ENCODE measurements around the gene SPATA45.

Gene SPATA45

DNA sequence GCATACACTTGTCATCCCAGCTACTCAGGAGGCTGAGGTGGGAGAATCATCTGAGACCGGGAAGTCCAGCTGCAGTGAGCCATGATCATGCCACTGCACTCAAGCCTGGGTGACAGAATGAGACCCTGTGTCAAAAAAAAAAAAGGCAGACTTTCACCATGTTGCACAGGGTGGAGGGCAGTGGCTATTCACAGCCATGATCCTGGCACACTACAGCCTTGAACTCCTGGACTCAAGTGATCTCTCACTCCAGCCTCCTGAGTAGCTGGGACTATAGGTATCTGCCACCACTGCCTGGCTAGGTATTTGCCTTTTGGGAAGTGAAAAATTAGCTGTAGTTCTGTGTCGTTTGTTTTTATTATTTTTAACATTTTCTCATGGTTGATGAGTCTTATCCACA, 19.1 kb downstream of the SPATA45 start:
- Histone ChIP-seq H4K20me1 (ENCODE audit: insufficient read depth, low read length, poor library complexity, severe bottlenecking) (no peaks in the 10 kb centered on the region), H3K9me3 (ENCODE audit: insufficient read depth, low read depth, low read length) (no peaks in the 10 kb centered on the region; the same call in 1 of the 2 replicates), H3K79me2 (ENCODE audit: insufficient read depth, low read length) (no peaks in the 10 kb centered on the region)

GRCh38 chr1:212827831-212828278, 19.6 kb downstream of the SPATA45 start:
- H3K4me1 ChIP-seq (ENCODE audit: insufficient read depth, low read length, poor library complexity, severe bottlenecking) = no peaks in the 10 kb centered on the region
- H4K20me1 ChIP-seq (ENCODE audit: insufficient read depth, low read length, poor library complexity, severe bottlenecking) = no peaks in the 10 kb centered on the region
- H3K27me3 ChIP-seq (ENCODE audit: insufficient read depth, low read length, poor library complexity, severe bottlenecking) = no peaks in the 10 kb centered on the region
- no peaks in the 10 kb centered on the region; the same call in 1 of the 2 replicates for H3K9me3 ChIP-seq (ENCODE audit: insufficient read depth, low read depth, low read length)
- H3K36me3 ChIP-seq (ENCODE audit: insufficient read depth, low read length) = no peaks in the 10 kb centered on the region
- no peaks in the 10 kb centered on the region for H3K9me2 ChIP-seq (replicated peaks; ENCODE audit: low read depth, low read length)
- no peak overlapping the region for H3K4me3 ChIP-seq (ENCODE audit: low read length, poor library complexity, severe bottlenecking)
- no peaks in the 10 kb centered on the region for H3K79me2 ChIP-seq (ENCODE audit: insufficient read depth, low read length)
- H3K4me2 ChIP-seq (ENCODE audit: low read depth, low read length, poor library complexity, severe bottlenecking) = no peak overlapping the region
- H3F3A ChIP-seq (ENCODE audit: low read depth) = no peaks in the 10 kb centered on the region
- H2AFZ ChIP-seq (ENCODE audit: low read length) = no peak overlapping the region
- no peak overlapping the region for H3K9ac ChIP-seq (ENCODE audit: low read depth, low read length, poor library complexity, severe bottlenecking)
- no peak for TF ChIP-seq EZH2phosphoT487 (IDR thresholded peaks at IDR 0.05; ENCODE audit: borderline replicate concordance)
- TF ChIP-seq, protein P1, sequence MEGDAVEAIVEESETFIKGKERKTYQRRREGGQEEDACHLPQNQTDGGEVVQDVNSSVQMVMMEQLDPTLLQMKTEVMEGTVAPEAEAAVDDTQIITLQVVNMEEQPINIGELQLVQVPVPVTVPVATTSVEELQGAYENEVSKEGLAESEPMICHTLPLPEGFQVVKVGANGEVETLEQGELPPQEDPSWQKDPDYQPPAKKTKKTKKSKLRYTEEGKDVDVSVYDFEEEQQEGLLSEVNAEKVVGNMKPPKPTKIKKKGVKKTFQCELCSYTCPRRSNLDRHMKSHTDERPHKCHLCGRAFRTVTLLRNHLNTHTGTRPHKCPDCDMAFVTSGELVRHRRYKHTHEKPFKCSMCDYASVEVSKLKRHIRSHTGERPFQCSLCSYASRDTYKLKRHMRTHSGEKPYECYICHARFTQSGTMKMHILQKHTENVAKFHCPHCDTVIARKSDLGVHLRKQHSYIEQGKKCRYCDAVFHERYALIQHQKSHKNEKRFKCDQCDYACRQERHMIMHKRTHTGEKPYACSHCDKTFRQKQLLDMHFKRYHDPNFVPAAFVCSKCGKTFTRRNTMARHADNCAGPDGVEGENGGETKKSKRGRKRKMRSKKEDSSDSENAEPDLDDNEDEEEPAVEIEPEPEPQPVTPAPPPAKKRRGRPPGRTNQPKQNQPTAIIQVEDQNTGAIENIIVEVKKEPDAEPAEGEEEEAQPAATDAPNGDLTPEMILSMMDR (conservative IDR thresholded peaks at IDR 0.05; ENCODE audit: low read length) = no peak

More for the DNA sequence above, 19.1 kb downstream of the SPATA45 start:
- Histone ChIP-seq H3K4me1 (ENCODE audit: insufficient read depth, low read length, poor library complexity, severe bottlenecking) (no peaks in the 10 kb centered on the region), H3K9ac (ENCODE audit: low read depth, low read length, poor library complexity, severe bottlenecking) (no peak overlapping the region), H2AFZ (ENCODE audit: low read length) (no peak overlapping the region), H3K36me3 (ENCODE audit: insufficient read depth, low read length) (no peaks in the 10 kb centered on the region), H3K4me3 (ENCODE audit: low read length, poor library complexity, severe bottlenecking) (no peak overlapping the region), H3K4me2 (ENCODE audit: low read depth, low read length, poor library complexity, severe bottlenecking) (no peak overlapping the region), H3K27me3 (ENCODE audit: insufficient read depth, low read length, poor library complexity, severe bottlenecking) (no peaks in the 10 kb centered on the region), H3F3A (ENCODE audit: low read depth) (no peaks in the 10 kb centered on the region), H3K9me2 (replicated peaks; ENCODE audit: low read depth, low read length) (no peaks in the 10 kb centered on the region)
- TF ChIP-seq, protein P1 (conservative IDR thresholded peaks at IDR 0.05; ENCODE audit: low read length) = no peak
- no peak for TF ChIP-seq EZH2phosphoT487 (IDR thresholded peaks at IDR 0.05; ENCODE audit: borderline replicate concordance)

DNA sequence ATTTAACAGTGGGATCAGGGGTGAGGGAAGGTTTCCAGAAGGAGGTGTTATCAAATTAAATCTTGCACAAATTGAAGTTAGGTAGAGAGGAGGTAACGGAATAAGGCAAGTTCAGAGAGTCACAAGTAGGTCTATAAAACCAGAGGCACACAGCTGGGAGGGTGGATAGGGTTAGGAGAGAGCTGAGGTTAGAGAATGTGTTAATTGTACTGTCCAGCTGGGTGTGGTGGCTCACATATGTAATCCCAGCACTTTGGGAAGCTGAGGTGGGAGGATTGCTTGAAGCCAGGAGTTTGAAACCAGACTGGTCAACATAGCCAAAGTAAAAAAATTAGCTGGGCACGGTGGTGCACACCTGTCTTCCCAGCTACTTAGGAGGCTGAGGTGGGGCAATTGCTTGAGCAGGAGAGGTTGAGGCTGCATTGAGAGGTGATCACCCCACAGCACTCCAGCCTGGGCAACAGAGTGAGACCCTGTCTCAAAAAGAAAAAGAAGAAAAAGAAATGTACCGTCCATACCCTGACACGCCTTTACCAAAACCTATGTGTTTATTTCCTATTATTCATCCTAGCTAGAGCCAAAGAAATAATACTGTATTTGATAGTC, 20.2 kb downstream of the SPATA45 start:
- Histone ChIP-seq H2AFZ (ENCODE audit: low read length) (no peak overlapping the region), H3K4me2 (ENCODE audit: low read depth, low read length, poor library complexity, severe bottlenecking) (no peak overlapping the region), H3K9ac (ENCODE audit: low read depth, low read length, poor library complexity, severe bottlenecking) (no peak overlapping the region), H3K4me1 (ENCODE audit: insufficient read depth, low read length, poor library complexity, severe bottlenecking) (no peaks in the 10 kb centered on the region), H3K4me3 (ENCODE audit: low read length, poor library complexity, severe bottlenecking) (no peak overlapping the region), H3K9me2 (replicated peaks; ENCODE audit: low read depth, low read length) (no peaks in the 10 kb centered on the region), H3K79me2 (ENCODE audit: insufficient read depth, low read length) (no peaks in the 10 kb centered on the region), H4K20me1 (ENCODE audit: insufficient read depth, low read length, poor library complexity, severe bottlenecking) (no peaks in the 10 kb centered on the region), H3F3A (ENCODE audit: low read depth) (no peaks in the 10 kb centered on the region), H3K36me3 (ENCODE audit: insufficient read depth, low read length) (no peaks in the 10 kb centered on the region), H3K9me3 (ENCODE audit: insufficient read depth, low read depth, low read length) (no peaks in the 10 kb centered on the region; the same call in 1 of the 2 replicates), H3K27me3 (ENCODE audit: insufficient read depth, low read length, poor library complexity, severe bottlenecking) (no peaks in the 10 kb centered on the region)
- TF ChIP-seq, protein P1 (conservative IDR thresholded peaks at IDR 0.05; ENCODE audit: low read length) = no peak
- no peak for TF ChIP-seq EZH2phosphoT487 (IDR thresholded peaks at IDR 0.05; ENCODE audit: borderline replicate concordance)

Measured in Loucy (cell line).